ENCODE measurements around the gene ARHGAP10. TPM values are rescaled to one million over a fixed set of nuclear protein-coding genes. Genes with fewer than 3 reads are reported as not detected.

ARHGAP10 gene
- total RNA-seq, 1 experiment from 2014 or later = 11.7 TPM

DNA sequence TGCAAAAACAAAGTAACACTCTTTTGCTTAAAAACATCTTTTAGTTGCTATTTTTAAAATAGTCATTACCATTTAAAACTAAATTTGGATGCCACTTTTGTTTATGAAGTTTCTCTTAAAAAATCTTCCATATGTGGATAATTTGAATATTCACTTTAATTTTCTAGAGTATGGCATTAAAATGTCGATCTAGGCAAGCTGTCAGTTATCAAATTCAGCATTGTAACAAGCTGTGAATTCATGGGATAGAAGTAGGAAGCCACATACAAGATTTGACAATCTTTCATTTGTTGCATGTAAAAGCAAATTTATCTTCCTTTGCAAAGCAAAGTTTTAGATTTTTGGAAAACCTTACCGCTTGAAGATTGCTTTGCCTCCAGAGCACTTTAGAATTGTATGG, 191.5 kb downstream of the ARHGAP10 start:
- Histone ChIP-seq H3K4me3 (ENCODE audit: low read depth in 2 of 2, low read length in 2 of 2) (no peak overlapping the region), H3K27me3 (ENCODE audit: control insufficient read depth, insufficient read depth, low read length) (no peaks in the 10 kb centered on the region), H3K36me3 (ENCODE audit: control insufficient read depth, insufficient read depth, low read length) (no peaks in the 10 kb centered on the region), H3K27ac (ENCODE audit: low read length) (no peak overlapping the region), H3K9me3 (ENCODE audit: control insufficient read depth, insufficient read depth, low read depth, low read length) (no peaks in the 10 kb centered on the region), H3K4me1 (ENCODE audit: control insufficient read depth, insufficient read depth, low read length) (peaks cover 3% of the 10 kb centered on the region)
- ATAC-seq (no peak), DNase-seq (ENCODE audit: low read depth, low spot score) (no peak)
- intact Hi-C loops (cut with micrococcal nuclease; ENCODE audit: unreplicated experiment) (no loop called here), in situ Hi-C loops (cut with HindIII; ENCODE audit: low pct_unique_long_range_greater_than_20kb, low sequenced_read_pairs) (no loop called here)
- TF ChIP-seq SIN3A (IDR thresholded peaks at IDR 0.05; ENCODE audit: borderline replicate concordance, insufficient read depth, low read depth, low read length) (no peak), CTCF (IDR thresholded peaks at IDR 0.05) (no peak), POLR2AphosphoS5 (IDR thresholded peaks at IDR 0.05; ENCODE audit: low read depth, low read length) (no peak), TCF7L2 (IDR thresholded peaks at IDR 0.05; ENCODE audit: low read depth, low read length) (no peak)
- TF ChIP-seq, protein P1, sequence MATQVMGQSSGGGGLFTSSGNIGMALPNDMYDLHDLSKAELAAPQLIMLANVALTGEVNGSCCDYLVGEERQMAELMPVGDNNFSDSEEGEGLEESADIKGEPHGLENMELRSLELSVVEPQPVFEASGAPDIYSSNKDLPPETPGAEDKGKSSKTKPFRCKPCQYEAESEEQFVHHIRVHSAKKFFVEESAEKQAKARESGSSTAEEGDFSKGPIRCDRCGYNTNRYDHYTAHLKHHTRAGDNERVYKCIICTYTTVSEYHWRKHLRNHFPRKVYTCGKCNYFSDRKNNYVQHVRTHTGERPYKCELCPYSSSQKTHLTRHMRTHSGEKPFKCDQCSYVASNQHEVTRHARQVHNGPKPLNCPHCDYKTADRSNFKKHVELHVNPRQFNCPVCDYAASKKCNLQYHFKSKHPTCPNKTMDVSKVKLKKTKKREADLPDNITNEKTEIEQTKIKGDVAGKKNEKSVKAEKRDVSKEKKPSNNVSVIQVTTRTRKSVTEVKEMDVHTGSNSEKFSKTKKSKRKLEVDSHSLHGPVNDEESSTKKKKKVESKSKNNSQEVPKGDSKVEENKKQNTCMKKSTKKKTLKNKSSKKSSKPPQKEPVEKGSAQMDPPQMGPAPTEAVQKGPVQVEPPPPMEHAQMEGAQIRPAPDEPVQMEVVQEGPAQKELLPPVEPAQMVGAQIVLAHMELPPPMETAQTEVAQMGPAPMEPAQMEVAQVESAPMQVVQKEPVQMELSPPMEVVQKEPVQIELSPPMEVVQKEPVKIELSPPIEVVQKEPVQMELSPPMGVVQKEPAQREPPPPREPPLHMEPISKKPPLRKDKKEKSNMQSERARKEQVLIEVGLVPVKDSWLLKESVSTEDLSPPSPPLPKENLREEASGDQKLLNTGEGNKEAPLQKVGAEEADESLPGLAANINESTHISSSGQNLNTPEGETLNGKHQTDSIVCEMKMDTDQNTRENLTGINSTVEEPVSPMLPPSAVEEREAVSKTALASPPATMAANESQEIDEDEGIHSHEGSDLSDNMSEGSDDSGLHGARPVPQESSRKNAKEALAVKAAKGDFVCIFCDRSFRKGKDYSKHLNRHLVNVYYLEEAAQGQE (IDR thresholded peaks at IDR 0.05; ENCODE audit: insufficient read depth in 1 of 2, low read depth in 2 of 2, low read length in 1 of 2) = no peak
- ChIA-PET POLR2A (no interaction called here), CTCF (no interaction called here)
- no TSS peak for BruUV-seq (replicated peaks)

DNA sequence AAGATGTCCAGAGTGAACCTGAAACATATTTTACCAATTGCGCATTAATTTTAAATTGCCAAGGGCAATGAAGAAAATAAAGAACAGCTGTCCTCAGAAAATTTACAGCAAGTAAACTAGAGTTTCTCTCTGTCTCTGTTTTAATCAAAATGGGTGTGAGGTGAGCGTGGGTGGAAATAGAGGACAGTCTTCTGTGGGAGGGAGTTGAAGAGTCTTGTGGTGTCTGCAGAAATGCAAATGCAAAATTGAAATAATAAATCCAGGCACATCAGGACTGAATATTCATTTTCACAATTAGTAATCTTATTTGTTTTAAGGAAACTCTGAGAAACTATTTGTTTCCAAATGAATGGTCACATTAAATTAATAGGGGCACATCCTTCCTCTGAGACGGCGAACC, 192.0 kb downstream of the ARHGAP10 start:
- H3K36me3 ChIP-seq (ENCODE audit: control insufficient read depth, insufficient read depth, low read length) = no peaks in the 10 kb centered on the region
- no peak for DNase-seq (ENCODE audit: low read depth, low spot score)
- TF ChIP-seq SIN3A (IDR thresholded peaks at IDR 0.05; ENCODE audit: borderline replicate concordance, insufficient read depth, low read depth, low read length) (no peak), CTCF (IDR thresholded peaks at IDR 0.05) (no peak), TCF7L2 (IDR thresholded peaks at IDR 0.05; ENCODE audit: low read depth, low read length) (no peak), POLR2AphosphoS5 (IDR thresholded peaks at IDR 0.05; ENCODE audit: low read depth, low read length) (no peak)
- TF ChIP-seq, protein P1 (IDR thresholded peaks at IDR 0.05; ENCODE audit: insufficient read depth in 1 of 2, low read depth in 2 of 2, low read length in 1 of 2) = no peak
- no peaks in the 10 kb centered on the region for H3K9me3 ChIP-seq (ENCODE audit: control insufficient read depth, insufficient read depth, low read depth, low read length)
- no peak overlapping the region for H3K27ac ChIP-seq (ENCODE audit: low read length)
- in situ Hi-C loops (cut with HindIII; ENCODE audit: low pct_unique_long_range_greater_than_20kb, low sequenced_read_pairs) (no loop called here), intact Hi-C loops (cut with micrococcal nuclease; ENCODE audit: unreplicated experiment) (no loop called here)
- ChIA-PET CTCF (no interaction called here), POLR2A (no interaction called here)
- peaks cover 5% of the 10 kb centered on the region for H3K4me1 ChIP-seq (ENCODE audit: control insufficient read depth, insufficient read depth, low read length)
- no TSS peak for BruUV-seq (replicated peaks)
- ATAC-seq = no peak
- H3K27me3 ChIP-seq (ENCODE audit: control insufficient read depth, insufficient read depth, low read length) = no peaks in the 10 kb centered on the region
- no peak overlapping the region for H3K4me3 ChIP-seq (ENCODE audit: low read depth in 2 of 2, low read length in 2 of 2)

Data from Panc1 (cell line).